Measurements from ENCODE around the gene TECTA.
"Not testable (repeated sequence)": the region's sequence is repeated elsewhere in the genome, so short reads cannot be mapped to it uniquely, and the experiment has no call there.

The TECTA gene

GRCh38 chr11:121163658-121164308 lies 62.7 kb downstream of the TECTA start:
- no peak for DNase-seq (ENCODE audit: low read depth, low spot score)
- H3K27ac ChIP-seq = no peak overlapping the region

GRCh38 chr11:121177629-121178028 lies 76.6 kb downstream of the TECTA start:
- not testable (repeated sequence) for DNase-seq (ENCODE audit: low read depth, low spot score); H3K27ac ChIP-seq

GRCh38 chr11:121179306-121179705 lies 78.3 kb downstream of the TECTA start:
- DNase-seq (ENCODE audit: low read depth, low spot score) = no peak
- no peak overlapping the region for H3K27ac ChIP-seq

GRCh38 chr11:121180183-121180582 lies 79.1 kb downstream of the TECTA start:
- no peak for DNase-seq (ENCODE audit: low read depth, low spot score)
- no peak overlapping the region for H3K27ac ChIP-seq

DNA sequence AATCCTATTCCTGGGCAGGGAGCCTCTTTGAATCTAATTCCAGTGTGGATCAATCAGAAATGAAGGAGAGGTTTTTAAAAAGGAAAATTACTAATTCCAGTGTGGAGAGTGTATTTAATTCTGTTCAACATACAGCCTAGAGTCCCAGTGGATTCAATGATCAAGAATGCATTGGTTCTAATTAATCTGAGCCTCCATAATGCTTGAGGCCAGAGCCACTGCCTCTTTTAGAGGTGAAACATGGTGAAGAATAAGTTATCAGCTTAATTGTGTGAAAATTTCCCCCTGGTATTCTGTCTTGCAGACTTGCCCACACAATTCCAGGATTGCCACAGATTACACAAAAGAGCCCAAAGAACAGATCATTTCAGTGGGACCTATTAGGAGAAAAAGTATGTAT lies 87.7 kb downstream of the TECTA start:
- no peak overlapping the region for H3K27ac ChIP-seq

DNA sequence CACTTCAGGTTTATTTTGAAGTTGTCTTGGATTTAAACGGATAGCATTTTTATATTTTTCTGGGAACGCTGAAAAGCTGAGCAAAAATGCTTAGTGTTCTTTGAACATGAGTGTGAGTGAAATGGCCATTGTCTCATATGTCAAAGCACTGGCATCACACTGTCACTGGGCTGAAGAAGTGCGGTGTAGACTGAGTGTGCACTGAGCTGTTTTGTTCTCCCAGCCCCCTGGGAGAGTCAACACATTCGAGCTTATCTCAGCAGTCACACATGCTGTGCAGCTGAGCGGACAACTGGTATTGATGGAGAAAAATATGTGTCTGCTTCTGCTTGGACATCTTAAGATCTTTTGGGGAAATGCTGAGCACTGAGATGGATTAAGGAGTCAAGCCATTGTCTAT lies 90.8 kb downstream of the TECTA start:
- no peak for DNase-seq (ENCODE audit: low read depth, low spot score)
- H3K27ac ChIP-seq = no peak overlapping the region

More for the DNA sequence above, 87.7 kb downstream of the TECTA start:
- no peak for DNase-seq (ENCODE audit: low read depth, low spot score)

DNA sequence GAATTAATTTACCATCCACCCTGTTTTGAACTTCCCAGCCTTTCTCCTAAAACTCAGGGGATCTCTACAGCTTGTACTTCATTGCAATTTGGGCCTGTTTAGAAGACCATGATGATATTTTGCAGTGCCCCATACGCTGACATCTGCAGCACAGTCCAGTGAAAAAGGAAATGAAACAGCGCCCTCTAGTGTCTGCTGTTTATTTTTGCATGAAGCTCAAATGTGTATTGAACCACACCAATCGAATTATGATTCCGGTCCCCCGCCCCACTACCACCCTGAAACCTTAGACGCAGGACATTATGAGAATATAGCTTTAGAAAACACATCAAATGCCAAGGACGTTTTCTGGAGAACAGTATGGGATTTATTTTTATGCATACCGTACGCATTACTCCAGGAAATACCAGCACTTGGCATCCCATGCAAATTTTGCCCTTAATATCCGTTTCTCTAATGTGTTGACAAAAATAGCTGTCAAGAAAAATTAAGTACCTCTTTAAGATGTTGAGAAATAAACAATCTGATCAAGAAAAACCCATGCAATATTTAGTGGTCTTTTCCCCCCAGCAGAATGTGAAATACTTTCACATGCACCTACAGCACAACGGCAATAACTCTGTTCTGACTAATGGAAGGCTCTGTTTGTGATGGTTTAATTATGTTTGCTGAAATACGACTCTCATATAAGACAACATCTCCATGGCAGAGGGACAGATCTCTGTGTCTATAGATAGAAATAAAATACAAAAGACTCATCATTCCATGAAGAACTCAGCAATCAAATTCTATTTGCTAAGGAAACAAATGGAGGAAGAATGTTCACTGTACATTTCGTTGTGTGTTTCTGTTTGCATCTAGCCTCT lies 93.9 kb downstream of the TECTA start:
- no peak overlapping the region for H3K27ac ChIP-seq
- DNase-seq (ENCODE audit: low read depth, low spot score) = no peak

DNA sequence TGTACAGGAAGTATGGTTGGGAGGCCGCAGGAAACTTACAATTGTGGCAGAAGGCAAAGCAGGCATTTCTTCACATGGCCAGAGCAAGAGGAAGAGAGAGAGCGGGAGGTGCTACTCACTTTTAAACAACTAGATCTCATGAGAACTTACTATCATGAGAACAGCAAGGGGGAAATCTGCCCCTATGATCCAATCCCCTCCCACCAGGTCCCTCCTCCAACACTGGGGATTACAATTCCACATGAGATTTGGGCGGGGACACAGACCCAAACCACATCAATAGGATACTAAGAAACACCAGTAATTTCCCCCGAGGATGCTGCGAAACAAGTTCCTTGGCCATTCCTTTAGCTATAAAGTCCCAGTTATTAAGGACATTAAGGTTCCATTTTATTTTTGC lies 97.4 kb downstream of the TECTA start:
- no peak overlapping the region for H3K27ac ChIP-seq
- no peak for DNase-seq (ENCODE audit: low read depth, low spot score)

- H3K27ac ChIP-seq = no peak overlapping the region
- no peak for DNase-seq (ENCODE audit: low read depth, low spot score)
Measured at GRCh38 chr11:121199516-121199915, 98.5 kb downstream of the TECTA start.

- DNase-seq (ENCODE audit: low read depth, low spot score) = no peak
- H3K27ac ChIP-seq = no peak overlapping the region
Measured at GRCh38 chr11:121206810-121207209, 105.8 kb downstream of the TECTA start.

GRCh38 chr11:121207485-121208115 lies 106.6 kb downstream of the TECTA start:
- no peak for DNase-seq (ENCODE audit: low read depth, low spot score)
- H3K27ac ChIP-seq = no peak overlapping the region

GRCh38 chr11:121210445-121211080 lies 109.5 kb downstream of the TECTA start:
- no peak for DNase-seq (ENCODE audit: low read depth, low spot score)

DNA sequence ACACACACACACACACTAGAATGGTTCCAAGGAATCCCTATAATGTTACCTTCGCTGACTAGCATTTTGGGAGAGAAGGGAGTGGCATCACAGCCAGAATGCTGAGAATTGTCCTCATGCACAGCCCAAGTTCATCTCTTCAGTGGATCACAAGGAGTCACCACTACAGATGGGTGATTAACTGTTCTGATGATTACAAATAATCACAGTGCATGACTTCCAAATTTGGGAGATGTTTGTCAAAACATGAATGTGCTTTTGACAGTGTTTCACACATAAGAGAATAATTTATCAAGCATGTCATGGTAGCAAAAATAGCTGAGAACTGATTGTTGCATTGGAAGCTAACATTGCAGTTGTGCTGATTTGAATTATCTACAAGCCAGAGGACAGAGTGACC lies 110.6 kb downstream of the TECTA start:
- no peak for DNase-seq (ENCODE audit: low read depth, low spot score)
- H3K27ac ChIP-seq = no peak overlapping the region

More at GRCh38 chr11:121210445-121211080, 109.5 kb downstream of the TECTA start:
- no peak overlapping the region for H3K27ac ChIP-seq

GRCh38 chr11:121212536-121213361 lies 111.7 kb downstream of the TECTA start:
- no peak for DNase-seq (ENCODE audit: low read depth, low spot score)

DNA sequence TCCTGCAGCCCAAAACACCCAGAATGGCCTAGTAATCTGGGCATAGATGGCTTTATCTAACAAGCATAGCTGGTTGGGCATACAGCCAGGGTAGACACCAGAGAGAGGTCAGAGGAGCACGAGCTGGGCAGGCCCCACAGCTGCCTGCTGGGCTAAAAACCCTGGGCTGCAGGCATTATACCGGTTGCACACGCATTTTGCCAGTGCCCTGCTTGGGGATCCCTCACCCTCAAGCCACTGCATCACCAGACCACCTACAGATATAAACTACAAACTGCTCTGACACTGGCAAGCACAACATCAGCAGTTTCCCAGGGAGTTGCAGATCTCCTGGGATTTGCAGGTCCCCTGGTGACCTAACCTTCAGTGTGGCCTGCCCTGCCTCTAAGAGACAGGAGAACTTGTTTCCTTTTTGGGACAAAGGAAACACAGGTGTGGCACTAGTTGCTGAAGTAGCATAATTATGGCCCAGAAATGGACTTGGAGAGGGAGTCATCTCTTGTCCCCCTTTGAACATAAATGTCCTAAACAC lies 112.4 kb downstream of the TECTA start:
- no peak for DNase-seq (ENCODE audit: low read depth, low spot score)
- no peak overlapping the region for H3K27ac ChIP-seq

More at GRCh38 chr11:121212536-121213361, 111.7 kb downstream of the TECTA start:
- no peak overlapping the region for H3K27ac ChIP-seq

DNA sequence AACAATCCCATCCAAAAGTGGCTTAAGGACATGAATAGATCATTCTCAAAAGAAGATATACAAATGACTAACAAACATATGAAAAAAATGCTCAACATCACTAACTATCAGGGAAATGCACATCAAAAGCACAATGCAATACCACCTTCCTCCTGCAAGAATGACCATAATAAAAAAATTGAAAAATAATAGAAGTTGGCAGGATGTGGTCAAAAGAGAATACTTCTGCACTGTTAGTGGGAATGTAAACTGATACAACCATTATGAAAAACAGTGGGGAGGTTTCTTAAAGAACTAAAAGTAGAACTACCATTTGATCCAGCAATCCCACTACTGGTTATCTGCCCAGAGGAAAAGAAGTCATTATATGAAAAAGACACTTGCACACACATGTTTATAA lies 113.8 kb downstream of the TECTA start:
- DNase-seq (ENCODE audit: low read depth, low spot score) = no peak
- no peak overlapping the region for H3K27ac ChIP-seq

- no peak for DNase-seq (ENCODE audit: low read depth, low spot score)
- no peak overlapping the region for H3K27ac ChIP-seq
Measured at GRCh38 chr11:121221496-121222200, 120.6 kb downstream of the TECTA start.

DNA sequence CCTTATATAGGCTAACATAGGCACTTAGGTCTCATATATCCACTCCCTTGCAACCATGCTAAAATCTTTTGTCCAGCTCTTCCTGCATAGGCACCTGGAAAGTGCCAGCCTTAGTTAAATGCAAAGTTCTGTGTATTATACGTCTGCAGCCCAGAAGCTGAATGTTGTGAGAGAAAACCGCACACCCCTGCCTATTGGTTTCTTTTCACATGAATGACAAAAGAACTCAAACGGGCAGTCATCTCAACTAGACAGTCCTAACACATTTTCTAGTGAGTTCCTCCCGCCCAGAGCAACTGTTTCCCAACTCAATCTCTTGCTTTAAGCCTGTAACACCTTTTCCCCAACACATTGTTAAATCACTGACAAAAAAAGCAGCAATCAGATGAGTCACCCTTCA lies 122.1 kb downstream of the TECTA start:
- DNase-seq (ENCODE audit: low read depth, low spot score) = no peak
- no peak overlapping the region for H3K27ac ChIP-seq

- no peak overlapping the region for H3K27ac ChIP-seq
- no peak for DNase-seq (ENCODE audit: low read depth, low spot score)
Measured at GRCh38 chr11:121225382-121225781, 124.3 kb downstream of the TECTA start.
